ENCODE results near the gene DMXL2. TPM values are rescaled to one million over a fixed set of nuclear protein-coding genes. Genes with fewer than 3 reads are reported as not detected.

The DMXL2 gene
- total and polyA plus RNA-seq, 2 experiments from 2014 or later: 6.1 to 61.1 TPM

DNA sequence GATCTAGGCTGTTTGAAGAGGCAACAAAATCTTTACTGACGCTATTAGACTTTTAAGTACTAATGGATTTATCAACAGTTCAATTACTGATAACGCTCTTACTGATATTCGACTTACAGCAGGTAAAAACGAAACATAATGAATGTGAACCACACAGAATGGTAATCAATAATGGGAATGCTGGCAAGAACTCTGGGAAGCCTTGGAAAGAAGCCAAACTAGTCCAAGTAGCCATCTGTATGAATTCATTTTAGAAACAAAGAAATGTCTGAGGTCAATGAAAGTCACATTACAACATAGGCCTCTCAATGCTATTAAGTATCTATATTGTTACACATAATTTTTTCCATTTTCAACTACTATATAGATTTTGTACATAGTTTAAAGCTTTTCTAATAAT is 130.0 kb downstream of the DMXL2 start:
- no peaks in the 10 kb centered on the region for H3K36me3 ChIP-seq (ENCODE audit: insufficient read depth)

More for the DNA sequence above, 130.0 kb downstream of the DMXL2 start:
- H3K9me3 Mint-ChIP-seq: no peaks in the 10 kb centered on the region
- H3K27me3 Mint-ChIP-seq (ENCODE audit: insufficient read depth, low read depth, poor library complexity): no peaks in the 10 kb centered on the region
- H4K20me1 ChIP-seq (replicated peaks; ENCODE audit: insufficient read depth): no peaks in the 10 kb centered on the region
- no peaks in the 10 kb centered on the region for H3K9me2 ChIP-seq (ENCODE audit: insufficient read depth)
- no peaks in the 10 kb centered on the region for H3K79me2 ChIP-seq (replicated peaks; ENCODE audit: insufficient read depth)
- H3K36me3 Mint-ChIP-seq (ENCODE audit: low read depth): peaks cover 4% of the 10 kb centered on the region; the same call in 1 of the 3 replicates
- no peak overlapping the region for H3K27ac ChIP-seq (ENCODE audit: low read depth)
- ATAC-seq (no peak), DNase-seq (ENCODE audit: low spot score) (no peak)
- no peaks in the 10 kb centered on the region for H3K4me1 Mint-ChIP-seq
- no peak for TF ChIP-seq CREB1 (CRISPR knock-in tag; IDR thresholded peaks at IDR 0.05; ENCODE audit: low read depth)
- TF ChIP-seq, protein P1, sequence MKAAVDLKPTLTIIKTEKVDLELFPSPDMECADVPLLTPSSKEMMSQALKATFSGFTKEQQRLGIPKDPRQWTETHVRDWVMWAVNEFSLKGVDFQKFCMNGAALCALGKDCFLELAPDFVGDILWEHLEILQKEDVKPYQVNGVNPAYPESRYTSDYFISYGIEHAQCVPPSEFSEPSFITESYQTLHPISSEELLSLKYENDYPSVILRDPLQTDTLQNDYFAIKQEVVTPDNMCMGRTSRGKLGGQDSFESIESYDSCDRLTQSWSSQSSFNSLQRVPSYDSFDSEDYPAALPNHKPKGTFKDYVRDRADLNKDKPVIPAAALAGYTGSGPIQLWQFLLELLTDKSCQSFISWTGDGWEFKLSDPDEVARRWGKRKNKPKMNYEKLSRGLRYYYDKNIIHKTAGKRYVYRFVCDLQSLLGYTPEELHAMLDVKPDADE (IDR thresholded peaks at IDR 0.05): no peak
- no peak for TF ChIP-seq POLR2AphosphoS5 (IDR thresholded peaks at IDR 0.05; ENCODE audit: low read depth)
- TF ChIP-seq JUNB (IDR thresholded peaks at IDR 0.05; ENCODE audit: unreplicated experiment): no peak
- no peak for TF ChIP-seq ZNF331 (CRISPR knock-in tag; IDR thresholded peaks at IDR 0.05; ENCODE audit: low read depth)
- no peak for TF ChIP-seq EZH2 (IDR thresholded peaks at IDR 0.05; ENCODE audit: low read depth, unreplicated experiment)
- TF ChIP-seq STAT1 (IDR thresholded peaks at IDR 0.05; ENCODE audit: unreplicated experiment): no peak
- TF ChIP-seq, protein P2, sequence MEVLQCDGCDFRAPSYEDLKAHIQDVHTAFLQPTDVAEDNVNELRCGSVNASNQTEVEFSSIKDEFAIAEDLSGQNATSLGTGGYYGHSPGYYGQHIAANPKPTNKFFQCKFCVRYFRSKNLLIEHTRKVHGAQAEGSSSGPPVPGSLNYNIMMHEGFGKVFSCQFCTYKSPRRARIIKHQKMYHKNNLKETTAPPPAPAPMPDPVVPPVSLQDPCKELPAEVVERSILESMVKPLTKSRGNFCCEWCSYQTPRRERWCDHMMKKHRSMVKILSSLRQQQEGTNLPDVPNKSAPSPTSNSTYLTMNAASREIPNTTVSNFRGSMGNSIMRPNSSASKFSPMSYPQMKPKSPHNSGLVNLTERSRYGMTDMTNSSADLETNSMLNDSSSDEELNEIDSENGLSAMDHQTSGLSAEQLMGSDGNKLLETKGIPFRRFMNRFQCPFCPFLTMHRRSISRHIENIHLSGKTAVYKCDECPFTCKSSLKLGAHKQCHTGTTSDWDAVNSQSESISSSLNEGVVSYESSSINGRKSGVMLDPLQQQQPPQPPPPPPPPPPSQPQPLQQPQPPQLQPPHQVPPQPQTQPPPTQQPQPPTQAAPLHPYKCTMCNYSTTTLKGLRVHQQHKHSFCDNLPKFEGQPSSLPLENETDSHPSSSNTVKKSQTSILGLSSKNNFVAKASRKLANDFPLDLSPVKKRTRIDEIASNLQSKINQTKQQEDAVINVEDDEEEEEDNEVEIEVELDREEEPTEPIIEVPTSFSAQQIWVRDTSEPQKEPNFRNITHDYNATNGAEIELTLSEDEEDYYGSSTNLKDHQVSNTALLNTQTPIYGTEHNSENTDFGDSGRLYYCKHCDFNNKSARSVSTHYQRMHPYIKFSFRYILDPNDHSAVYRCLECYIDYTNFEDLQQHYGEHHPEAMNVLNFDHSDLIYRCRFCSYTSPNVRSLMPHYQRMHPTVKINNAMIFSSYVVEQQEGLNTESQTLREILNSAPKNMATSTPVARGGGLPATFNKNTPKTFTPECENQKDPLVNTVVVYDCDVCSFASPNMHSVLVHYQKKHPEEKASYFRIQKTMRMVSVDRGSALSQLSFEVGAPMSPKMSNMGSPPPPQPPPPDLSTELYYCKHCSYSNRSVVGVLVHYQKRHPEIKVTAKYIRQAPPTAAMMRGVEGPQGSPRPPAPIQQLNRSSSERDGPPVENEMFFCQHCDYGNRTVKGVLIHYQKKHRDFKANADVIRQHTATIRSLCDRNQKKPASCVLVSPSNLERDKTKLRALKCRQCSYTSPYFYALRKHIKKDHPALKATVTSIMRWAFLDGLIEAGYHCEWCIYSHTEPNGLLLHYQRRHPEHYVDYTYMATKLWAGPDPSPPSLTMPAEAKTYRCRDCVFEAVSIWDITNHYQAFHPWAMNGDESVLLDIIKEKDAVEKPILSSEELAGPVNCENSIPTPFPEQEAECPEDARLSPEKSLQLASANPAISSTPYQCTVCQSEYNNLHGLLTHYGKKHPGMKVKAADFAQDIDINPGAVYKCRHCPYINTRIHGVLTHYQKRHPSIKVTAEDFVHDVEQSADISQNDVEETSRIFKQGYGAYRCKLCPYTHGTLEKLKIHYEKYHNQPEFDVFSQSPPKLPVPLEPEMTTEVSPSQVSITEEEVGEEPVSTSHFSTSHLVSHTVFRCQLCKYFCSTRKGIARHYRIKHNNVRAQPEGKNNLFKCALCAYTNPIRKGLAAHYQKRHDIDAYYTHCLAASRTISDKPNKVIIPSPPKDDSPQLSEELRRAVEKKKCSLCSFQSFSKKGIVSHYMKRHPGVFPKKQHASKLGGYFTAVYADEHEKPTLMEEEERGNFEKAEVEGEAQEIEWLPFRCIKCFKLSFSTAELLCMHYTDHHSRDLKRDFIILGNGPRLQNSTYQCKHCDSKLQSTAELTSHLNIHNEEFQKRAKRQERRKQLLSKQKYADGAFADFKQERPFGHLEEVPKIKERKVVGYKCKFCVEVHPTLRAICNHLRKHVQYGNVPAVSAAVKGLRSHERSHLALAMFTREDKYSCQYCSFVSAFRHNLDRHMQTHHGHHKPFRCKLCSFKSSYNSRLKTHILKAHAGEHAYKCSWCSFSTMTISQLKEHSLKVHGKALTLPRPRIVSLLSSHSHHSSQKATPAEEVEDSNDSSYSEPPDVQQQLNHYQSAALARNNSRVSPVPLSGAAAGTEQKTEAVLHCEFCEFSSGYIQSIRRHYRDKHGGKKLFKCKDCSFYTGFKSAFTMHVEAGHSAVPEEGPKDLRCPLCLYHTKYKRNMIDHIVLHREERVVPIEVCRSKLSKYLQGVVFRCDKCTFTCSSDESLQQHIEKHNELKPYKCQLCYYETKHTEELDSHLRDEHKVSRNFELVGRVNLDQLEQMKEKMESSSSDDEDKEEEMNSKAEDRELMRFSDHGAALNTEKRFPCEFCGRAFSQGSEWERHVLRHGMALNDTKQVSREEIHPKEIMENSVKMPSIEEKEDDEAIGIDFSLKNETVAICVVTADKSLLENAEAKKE (CRISPR knock-in tag; IDR thresholded peaks at IDR 0.05): no peak
- TF ChIP-seq ZNF114 (CRISPR knock-in tag; IDR thresholded peaks at IDR 0.05): no peak
- TF ChIP-seq NANOG (IDR thresholded peaks at IDR 0.05; ENCODE audit: borderline replicate concordance): no peak
- TF ChIP-seq EZH2phosphoT487 (IDR thresholded peaks at IDR 0.05; ENCODE audit: unreplicated experiment): no peak
- TF ChIP-seq, protein P3, sequence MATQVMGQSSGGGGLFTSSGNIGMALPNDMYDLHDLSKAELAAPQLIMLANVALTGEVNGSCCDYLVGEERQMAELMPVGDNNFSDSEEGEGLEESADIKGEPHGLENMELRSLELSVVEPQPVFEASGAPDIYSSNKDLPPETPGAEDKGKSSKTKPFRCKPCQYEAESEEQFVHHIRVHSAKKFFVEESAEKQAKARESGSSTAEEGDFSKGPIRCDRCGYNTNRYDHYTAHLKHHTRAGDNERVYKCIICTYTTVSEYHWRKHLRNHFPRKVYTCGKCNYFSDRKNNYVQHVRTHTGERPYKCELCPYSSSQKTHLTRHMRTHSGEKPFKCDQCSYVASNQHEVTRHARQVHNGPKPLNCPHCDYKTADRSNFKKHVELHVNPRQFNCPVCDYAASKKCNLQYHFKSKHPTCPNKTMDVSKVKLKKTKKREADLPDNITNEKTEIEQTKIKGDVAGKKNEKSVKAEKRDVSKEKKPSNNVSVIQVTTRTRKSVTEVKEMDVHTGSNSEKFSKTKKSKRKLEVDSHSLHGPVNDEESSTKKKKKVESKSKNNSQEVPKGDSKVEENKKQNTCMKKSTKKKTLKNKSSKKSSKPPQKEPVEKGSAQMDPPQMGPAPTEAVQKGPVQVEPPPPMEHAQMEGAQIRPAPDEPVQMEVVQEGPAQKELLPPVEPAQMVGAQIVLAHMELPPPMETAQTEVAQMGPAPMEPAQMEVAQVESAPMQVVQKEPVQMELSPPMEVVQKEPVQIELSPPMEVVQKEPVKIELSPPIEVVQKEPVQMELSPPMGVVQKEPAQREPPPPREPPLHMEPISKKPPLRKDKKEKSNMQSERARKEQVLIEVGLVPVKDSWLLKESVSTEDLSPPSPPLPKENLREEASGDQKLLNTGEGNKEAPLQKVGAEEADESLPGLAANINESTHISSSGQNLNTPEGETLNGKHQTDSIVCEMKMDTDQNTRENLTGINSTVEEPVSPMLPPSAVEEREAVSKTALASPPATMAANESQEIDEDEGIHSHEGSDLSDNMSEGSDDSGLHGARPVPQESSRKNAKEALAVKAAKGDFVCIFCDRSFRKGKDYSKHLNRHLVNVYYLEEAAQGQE (IDR thresholded peaks at IDR 0.05; ENCODE audit: unreplicated experiment): no peak
- TF ChIP-seq, protein P4, sequence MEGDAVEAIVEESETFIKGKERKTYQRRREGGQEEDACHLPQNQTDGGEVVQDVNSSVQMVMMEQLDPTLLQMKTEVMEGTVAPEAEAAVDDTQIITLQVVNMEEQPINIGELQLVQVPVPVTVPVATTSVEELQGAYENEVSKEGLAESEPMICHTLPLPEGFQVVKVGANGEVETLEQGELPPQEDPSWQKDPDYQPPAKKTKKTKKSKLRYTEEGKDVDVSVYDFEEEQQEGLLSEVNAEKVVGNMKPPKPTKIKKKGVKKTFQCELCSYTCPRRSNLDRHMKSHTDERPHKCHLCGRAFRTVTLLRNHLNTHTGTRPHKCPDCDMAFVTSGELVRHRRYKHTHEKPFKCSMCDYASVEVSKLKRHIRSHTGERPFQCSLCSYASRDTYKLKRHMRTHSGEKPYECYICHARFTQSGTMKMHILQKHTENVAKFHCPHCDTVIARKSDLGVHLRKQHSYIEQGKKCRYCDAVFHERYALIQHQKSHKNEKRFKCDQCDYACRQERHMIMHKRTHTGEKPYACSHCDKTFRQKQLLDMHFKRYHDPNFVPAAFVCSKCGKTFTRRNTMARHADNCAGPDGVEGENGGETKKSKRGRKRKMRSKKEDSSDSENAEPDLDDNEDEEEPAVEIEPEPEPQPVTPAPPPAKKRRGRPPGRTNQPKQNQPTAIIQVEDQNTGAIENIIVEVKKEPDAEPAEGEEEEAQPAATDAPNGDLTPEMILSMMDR (conservative IDR thresholded peaks at IDR 0.05; ENCODE audit: low read depth in 2 of 2): no peak
- H3K4me3 ChIP-seq: no peak overlapping the region
- no peak overlapping the region for H3K4me3 Mint-ChIP-seq
- H3K4me2 ChIP-seq: no peak overlapping the region
- no peak overlapping the region for H3K27ac Mint-ChIP-seq
- H2AFZ ChIP-seq: no peak overlapping the region
- H3K27me3 ChIP-seq (ENCODE audit: insufficient read depth): no peaks in the 10 kb centered on the region
- no peaks in the 10 kb centered on the region for H3K4me1 ChIP-seq (ENCODE audit: insufficient read depth)
- no peaks in the 10 kb centered on the region for H3F3A ChIP-seq (replicated peaks; ENCODE audit: low read depth)
